ENCODE results near the gene NOC3L.

DNA sequence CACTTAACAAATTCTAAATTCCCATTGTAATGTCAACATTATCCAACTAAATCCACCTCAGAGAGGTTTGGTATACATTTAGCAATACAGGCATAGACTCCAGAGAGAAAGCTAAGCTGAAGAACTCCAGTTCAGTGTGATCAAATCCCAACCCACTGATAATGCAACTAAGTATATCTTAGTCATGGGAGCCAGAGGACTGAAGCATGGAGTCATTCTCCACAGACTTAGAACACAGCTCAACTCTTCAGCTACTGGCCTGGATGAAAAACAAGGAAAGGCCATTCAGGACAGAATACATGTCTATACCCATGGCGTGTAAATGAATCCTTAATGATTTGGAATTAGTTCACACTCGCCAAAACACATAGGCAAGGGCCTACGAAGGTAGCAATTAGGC lies 27.9 kb downstream of the NOC3L start:
- TF ChIP-seq CTCF (IDR thresholded peaks at IDR 0.05; ENCODE audit: insufficient read depth, low read length, poor library complexity, severe bottlenecking), result no peak
- no peak for TF ChIP-seq EZH2phosphoT487 (conservative IDR thresholded peaks at IDR 0.05; ENCODE audit: low read length)

All from SU-DHL-6 (cell line).